HG03571 (cell line): ENCODE data around the gene CCDC54.

Source experiments
- ATAC-seq: cut with Tn5 transposase; IDR thresholded peaks from one replicate; pipeline ENCODE4 v1.9.1; 2021; ENCODE audit not compliant: unreplicated experiment

Gene CCDC54

GRCh38 chr3:107392549-107393165 lies 15.4 kb downstream of the CCDC54 start:
- no peak for ATAC-seq

GRCh38 chr3:107394502-107394901 lies 17.3 kb downstream of the CCDC54 start:
- ATAC-seq = no peak

- ATAC-seq = no peak
These were observed 17.8 kb downstream of the CCDC54 start for GRCh38 chr3:107395066-107395465.

GRCh38 chr3:107401301-107401700 lies 24.1 kb downstream of the CCDC54 start:
- ATAC-seq = no peak

- ATAC-seq = no peak
These were observed 25.0 kb downstream of the CCDC54 start for GRCh38 chr3:107402214-107402613.

GRCh38 chr3:107404727-107405469 lies 27.7 kb downstream of the CCDC54 start:
- no peak for ATAC-seq

GRCh38 chr3:107407355-107407754 lies 30.1 kb downstream of the CCDC54 start:
- no peak for ATAC-seq

- ATAC-seq = no peak
These were observed 31.3 kb downstream of the CCDC54 start for GRCh38 chr3:107408513-107408912.

- no peak for ATAC-seq
These were observed 32.1 kb downstream of the CCDC54 start for GRCh38 chr3:107409365-107409764.

GRCh38 chr3:107410606-107411005 lies 33.4 kb downstream of the CCDC54 start:
- no peak for ATAC-seq

GRCh38 chr3:107411056-107411455 lies 33.8 kb downstream of the CCDC54 start:
- ATAC-seq = no peak

GRCh38 chr3:107411779-107412178 lies 34.5 kb downstream of the CCDC54 start:
- ATAC-seq = no peak

GRCh38 chr3:107412376-107412775 lies 35.1 kb downstream of the CCDC54 start:
- no peak for ATAC-seq

- ATAC-seq = no peak
These were observed 36.0 kb downstream of the CCDC54 start for GRCh38 chr3:107413264-107413663.

GRCh38 chr3:107414325-107414964 lies 37.2 kb downstream of the CCDC54 start:
- peak; percentile 78 for ATAC-seq

- no peak for ATAC-seq
These were observed 38.9 kb downstream of the CCDC54 start for GRCh38 chr3:107416138-107416537.

GRCh38 chr3:107416886-107417285 lies 39.6 kb downstream of the CCDC54 start:
- no peak for ATAC-seq

GRCh38 chr3:107421170-107421792 lies 44.0 kb downstream of the CCDC54 start:
- ATAC-seq = no peak

GRCh38 chr3:107421881-107422280 lies 44.6 kb downstream of the CCDC54 start:
- ATAC-seq = no peak

- no peak for ATAC-seq
These were observed 47.8 kb downstream of the CCDC54 start for GRCh38 chr3:107425033-107425432.

GRCh38 chr3:107426223-107426622 lies 49.0 kb downstream of the CCDC54 start:
- no peak for ATAC-seq
